PFSK-1 (cell line): ENCODE measurements around the gene C16orf78.

ENCODE experiments used
- FOXP2 ChIP-seq: optimal IDR thresholded peaks from 2 replicates; pipeline ENCODE3; 2011; ENCODE audit warnings: borderline replicate concordance, control low read depth, inconsistent platforms; ENCODE audit not compliant: insufficient read depth; ENCODE audit errors: extremely low read length, extremely low read depth
- POLR2AphosphoS5 ChIP-seq: IDR thresholded peaks from 2 replicates; pipeline ENCODE4 v1.6.1; 2012; ENCODE audit warnings: low read depth, mild to moderate bottlenecking, control low read depth, low read length, moderate library complexity
- REST ChIP-seq, 2 experiments: IDR thresholded peaks; 2 replicates each; pipeline versions ENCODE4 v1.6.1 to v1.8.0; 2011 to 2012; ENCODE audit warnings: low read depth in 2 of 2, low read length in 2 of 2, control low read depth in 1 of 2, inconsistent platforms in 1 of 2, mild to moderate bottlenecking in 1 of 2, moderate library complexity in 1 of 2; ENCODE audit not compliant: insufficient read depth in 1 of 2
- SIN3A ChIP-seq: IDR thresholded peaks from 2 replicates; pipeline ENCODE4 v1.6.1; 2012; ENCODE audit warnings: mild to moderate bottlenecking, low read length, moderate library complexity, borderline replicate concordance; ENCODE audit not compliant: insufficient read depth
- TAF1 ChIP-seq: IDR thresholded peaks from 2 replicates; pipeline ENCODE4 v1.6.1; 2012; ENCODE audit warnings: low read length, control low read depth, borderline replicate concordance; ENCODE audit not compliant: insufficient read depth

C16orf78 gene

GRCh38 chr16:49346459-49346858 is 27.1 kb upstream of the C16orf78 start:
- TF ChIP-seq TAF1 (no peak), FOXP2 (no peak), REST (IDR thresholded peaks at IDR 0.05; ENCODE audit: insufficient read depth in 1 of 2, low read depth in 2 of 2, low read length in 2 of 2) (no peak), SIN3A (no peak), POLR2AphosphoS5 (no peak)

- no peak for TF ChIP-seq REST (IDR thresholded peaks at IDR 0.05; ENCODE audit: insufficient read depth in 1 of 2, low read depth in 2 of 2, low read length in 2 of 2)
- no peak for TF ChIP-seq POLR2AphosphoS5
- no peak for TF ChIP-seq SIN3A
- no peak for TF ChIP-seq FOXP2
- TF ChIP-seq TAF1: no peak
These were observed 26.1 kb upstream of the C16orf78 start for GRCh38 chr16:49347476-49347875.

GRCh38 chr16:49348408-49349176 is 25.0 kb upstream of the C16orf78 start:
- TF ChIP-seq REST (IDR thresholded peaks at IDR 0.05; ENCODE audit: insufficient read depth in 1 of 2, low read depth in 2 of 2, low read length in 2 of 2): no peak
- TF ChIP-seq POLR2AphosphoS5: no peak
- no peak for TF ChIP-seq SIN3A
- TF ChIP-seq FOXP2: no peak
- TF ChIP-seq TAF1: no peak

GRCh38 chr16:49349446-49350168 is 24.0 kb upstream of the C16orf78 start:
- TF ChIP-seq POLR2AphosphoS5 (no peak), SIN3A (no peak), TAF1 (no peak), FOXP2 (no peak)

- TF ChIP-seq REST (IDR thresholded peaks at IDR 0.05; ENCODE audit: insufficient read depth in 1 of 2, low read depth in 2 of 2, low read length in 2 of 2) (peak in 1 of 2 experiments; percentile 46; a peak in 1 of 4 replicates), POLR2AphosphoS5 (no peak)
These were observed 23.1 kb upstream of the C16orf78 start for GRCh38 chr16:49350265-49351095.
